ENCODE measurements around the gene RMND5B.
A peak's percentile ranks its signal among the peaks of the same experiment; 100 is the strongest.
"Not testable (repeated sequence)": the region's sequence is repeated elsewhere in the genome, so short reads cannot be mapped to it uniquely, and the experiment has no call there.

The RMND5B gene, protein sequence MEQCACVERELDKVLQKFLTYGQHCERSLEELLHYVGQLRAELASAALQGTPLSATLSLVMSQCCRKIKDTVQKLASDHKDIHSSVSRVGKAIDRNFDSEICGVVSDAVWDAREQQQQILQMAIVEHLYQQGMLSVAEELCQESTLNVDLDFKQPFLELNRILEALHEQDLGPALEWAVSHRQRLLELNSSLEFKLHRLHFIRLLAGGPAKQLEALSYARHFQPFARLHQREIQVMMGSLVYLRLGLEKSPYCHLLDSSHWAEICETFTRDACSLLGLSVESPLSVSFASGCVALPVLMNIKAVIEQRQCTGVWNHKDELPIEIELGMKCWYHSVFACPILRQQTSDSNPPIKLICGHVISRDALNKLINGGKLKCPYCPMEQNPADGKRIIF

DNA sequence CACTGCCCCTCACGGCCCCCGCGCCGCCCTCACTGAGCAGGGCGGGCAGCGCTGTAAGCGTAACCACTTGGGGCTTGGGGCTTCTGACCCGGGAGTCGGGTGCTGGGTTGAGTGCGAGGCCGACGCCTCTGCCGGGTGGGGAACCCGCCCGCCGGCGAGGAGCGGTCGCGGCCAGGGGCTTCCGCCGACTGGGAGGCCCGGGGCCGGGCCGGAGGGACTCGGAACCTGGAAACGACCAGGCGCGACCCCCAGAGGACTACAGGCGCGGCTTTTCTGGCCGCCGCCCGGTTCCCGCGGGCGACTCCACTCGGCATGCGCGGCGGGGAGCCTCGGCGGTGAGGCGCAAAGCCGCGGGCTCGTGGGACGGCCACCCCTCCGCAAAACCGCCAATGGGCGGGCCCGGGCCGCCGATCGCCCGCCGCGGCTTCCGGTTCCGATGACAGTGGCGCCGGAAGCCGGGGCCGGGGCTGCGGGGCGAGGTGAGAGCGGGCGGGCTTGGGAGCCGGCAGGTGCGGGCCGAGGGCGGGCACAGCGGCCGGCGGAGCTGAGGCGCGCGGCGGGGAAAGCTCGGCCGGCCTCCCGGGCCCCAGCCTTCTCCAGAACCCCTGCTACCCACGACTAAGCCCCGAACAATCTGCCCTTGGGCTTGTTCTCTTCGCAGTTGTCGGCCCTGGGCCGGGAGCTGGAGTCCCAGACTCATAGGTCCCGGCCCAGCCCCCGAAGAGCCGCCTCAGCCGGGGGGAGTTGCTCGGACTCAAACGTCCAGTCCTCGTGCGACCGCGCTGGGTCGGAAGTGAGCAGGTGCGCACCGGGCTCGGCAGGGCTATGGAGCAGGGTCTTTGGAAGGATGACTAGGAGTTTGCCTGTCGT is at the start of gene RMND5B:
RMND5B (plus strand) TSS at position 439 of the 870 bp plus-strand sequence. CDS start 7,106 bp downstream, outside the sequence.
- no peak for TF ChIP-seq ZNF274 (IDR thresholded peaks at IDR 0.05; ENCODE audit: low read depth, low read length)

DNA sequence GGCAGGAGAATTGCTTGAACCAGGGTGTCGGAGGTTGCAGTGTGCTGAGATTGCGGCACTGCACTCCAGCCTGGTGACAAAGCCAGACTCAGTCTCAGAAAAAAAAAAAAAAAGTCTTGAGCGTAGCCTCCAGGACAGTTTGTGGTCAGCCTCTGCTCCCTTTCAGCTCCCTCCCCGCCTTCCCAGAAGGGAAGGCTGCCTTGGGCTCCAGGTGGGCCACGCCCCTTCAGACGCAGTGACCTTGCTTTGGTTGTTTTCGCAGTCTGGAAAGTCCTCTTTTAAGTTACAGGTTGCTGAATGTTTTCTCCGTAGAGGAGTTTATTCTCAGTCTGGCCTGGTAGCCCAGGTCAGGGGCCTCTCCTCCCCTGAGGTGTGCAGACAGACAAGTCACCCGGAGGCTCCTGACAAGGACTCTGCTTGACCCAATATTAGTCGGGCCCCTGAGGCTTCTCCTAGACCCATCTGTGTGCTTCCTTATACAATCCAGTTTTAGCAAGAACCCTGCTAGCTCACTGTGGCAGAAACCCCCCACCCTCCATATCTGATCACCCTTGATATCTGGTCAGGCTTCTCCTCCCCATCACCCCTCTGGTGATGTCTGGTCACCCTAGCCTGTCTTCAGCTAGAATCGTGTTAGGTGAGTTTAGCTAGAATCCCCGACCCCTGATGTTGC is 49.1 kb upstream of the RMND5B start:
- no peak for TF ChIP-seq ZNF274 (IDR thresholded peaks at IDR 0.05; ENCODE audit: low read depth, low read length)

More for the DNA sequence above, at the start of gene RMND5B:
- peak within 1 kb of the TSS; percentile 70 for H3K4me3 ChIP-seq (ENCODE audit: low read length)

DNA sequence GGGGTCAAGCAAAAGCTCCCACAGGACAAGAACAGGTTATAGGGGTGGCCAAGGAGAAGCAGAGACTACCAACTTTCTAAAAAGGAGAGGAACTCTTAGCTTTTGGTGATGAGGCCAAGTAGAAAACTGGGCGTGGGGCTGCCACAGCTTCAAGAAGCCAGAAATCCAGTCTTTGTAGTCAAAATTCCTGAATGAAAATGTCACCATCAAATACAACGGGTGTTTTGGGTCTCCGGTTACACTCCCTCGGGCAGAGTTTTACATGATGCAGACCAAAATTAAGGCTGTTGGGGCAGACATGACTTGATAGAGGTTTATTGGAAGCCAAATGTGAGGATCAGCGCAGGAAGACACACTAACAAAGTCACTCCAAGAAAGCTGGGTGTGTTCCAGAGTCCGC is 46.9 kb upstream of the RMND5B start:
- no peak overlapping the region for H3K4me3 ChIP-seq (ENCODE audit: low read length)
- TF ChIP-seq ZNF274 (IDR thresholded peaks at IDR 0.05; ENCODE audit: low read depth, low read length): no peak

More for the DNA sequence above, 49.1 kb upstream of the RMND5B start:
- H3K4me3 ChIP-seq (ENCODE audit: low read length): no peak overlapping the region

DNA sequence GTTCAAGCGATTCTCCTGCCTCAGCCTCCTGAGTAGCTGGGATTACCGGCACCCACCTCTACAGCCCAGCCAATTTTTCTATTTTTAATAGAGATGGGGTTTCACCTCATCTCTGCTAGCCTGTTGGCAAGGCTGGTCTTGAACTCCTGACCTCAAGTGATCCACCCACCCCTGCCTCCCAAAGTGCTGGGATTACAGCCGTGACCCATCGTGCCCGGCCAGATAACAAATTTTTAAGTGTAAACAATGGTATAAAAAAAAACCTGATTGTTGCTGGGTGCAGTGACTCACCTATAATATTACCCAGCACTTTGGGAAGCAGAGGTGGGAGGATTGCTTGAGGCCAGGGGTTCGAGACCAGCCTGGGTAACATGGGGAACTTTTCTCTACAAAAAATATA is 45.5 kb upstream of the RMND5B start:
- no peak overlapping the region for H3K4me3 ChIP-seq (ENCODE audit: low read length)
- TF ChIP-seq ZNF274 (IDR thresholded peaks at IDR 0.05; ENCODE audit: low read depth, low read length): no peak

DNA sequence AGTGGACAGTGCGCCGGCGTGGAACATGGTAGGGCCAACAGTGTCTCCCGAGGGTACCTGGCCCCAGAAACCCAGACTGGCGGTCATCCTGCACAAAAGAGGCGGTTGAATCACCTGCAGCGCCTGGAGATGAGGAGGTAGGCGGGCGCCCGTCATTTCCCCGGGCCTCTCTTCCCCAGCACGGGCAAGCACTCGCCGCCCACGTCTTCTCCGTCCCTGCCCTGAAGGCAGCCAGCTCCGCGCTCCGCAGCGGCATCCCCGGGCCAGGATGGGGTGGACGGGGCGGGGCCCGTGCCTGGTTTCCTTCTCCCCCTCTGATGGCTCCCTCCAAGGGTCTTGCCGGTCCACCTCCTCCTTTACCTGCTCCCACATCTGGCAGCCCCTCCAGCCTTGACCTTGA is 44.5 kb upstream of the RMND5B start:
- TF ChIP-seq ZNF274 (IDR thresholded peaks at IDR 0.05; ENCODE audit: low read depth, low read length): no peak
- no peak overlapping the region for H3K4me3 ChIP-seq (ENCODE audit: low read length)

DNA sequence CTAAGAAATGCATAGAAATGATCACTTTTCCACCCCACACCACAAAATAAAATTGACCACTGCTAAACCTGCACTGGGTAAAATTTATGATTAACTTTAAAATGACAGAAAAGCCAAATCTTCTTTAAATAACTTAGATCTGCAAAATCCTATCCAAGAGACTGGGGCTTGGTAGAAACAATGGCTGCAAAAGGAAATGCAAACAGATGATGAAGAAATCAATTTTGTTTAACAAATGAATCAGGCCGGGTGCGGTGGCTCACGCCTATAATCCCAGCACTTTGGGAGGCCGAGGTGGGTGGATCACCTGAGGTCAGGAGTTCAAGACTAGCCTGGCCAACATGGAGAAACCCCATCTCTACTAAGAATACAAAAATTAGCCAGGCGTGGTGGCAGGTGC is 43.6 kb upstream of the RMND5B start:
- not testable (repeated sequence) for H3K4me3 ChIP-seq (ENCODE audit: low read length)

DNA sequence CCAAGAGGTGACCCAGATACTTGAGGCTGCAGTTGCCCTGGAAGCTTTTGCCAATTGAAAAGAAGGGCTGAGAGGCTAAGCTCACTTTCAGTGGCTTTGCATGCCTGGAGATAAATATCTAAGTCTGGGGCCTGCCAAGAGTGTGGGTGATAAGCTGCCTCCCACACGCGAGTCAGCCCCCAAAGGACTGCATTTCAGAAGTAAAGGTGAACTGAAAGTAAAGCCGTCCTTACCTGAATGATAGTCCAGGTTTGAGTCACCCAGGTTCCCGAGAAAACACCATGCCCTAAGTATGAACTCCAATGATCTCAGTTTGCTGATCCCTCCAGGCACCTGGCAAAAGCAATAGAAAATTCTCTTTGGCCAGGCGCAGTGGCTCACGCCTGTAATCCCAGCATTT is 40.0 kb upstream of the RMND5B start:
- no peak overlapping the region for H3K4me3 ChIP-seq (ENCODE audit: low read length)
- no peak for TF ChIP-seq ZNF274 (IDR thresholded peaks at IDR 0.05; ENCODE audit: low read depth, low read length)

DNA sequence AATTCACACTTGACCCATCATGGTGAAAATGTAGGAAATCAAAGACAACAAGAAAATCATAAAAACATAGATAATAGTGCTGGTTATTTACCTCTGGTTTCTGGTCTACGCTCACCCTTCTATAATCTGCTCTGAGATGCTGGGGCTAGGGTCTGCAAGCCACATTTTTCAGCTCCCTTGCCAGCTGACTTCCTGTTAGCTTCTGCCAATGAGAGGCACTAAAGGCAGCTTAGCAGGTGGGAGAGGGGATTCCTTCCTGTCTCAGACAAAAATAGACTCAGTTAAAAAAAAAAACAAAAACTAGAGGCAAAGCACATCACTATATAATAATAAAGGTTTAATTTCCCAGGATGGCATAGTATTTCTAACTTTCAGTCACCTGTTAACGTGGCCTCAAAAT is 37.7 kb upstream of the RMND5B start:
- H3K4me3 ChIP-seq (ENCODE audit: low read length): no peak overlapping the region
- TF ChIP-seq ZNF274 (IDR thresholded peaks at IDR 0.05; ENCODE audit: low read depth, low read length): no peak

DNA sequence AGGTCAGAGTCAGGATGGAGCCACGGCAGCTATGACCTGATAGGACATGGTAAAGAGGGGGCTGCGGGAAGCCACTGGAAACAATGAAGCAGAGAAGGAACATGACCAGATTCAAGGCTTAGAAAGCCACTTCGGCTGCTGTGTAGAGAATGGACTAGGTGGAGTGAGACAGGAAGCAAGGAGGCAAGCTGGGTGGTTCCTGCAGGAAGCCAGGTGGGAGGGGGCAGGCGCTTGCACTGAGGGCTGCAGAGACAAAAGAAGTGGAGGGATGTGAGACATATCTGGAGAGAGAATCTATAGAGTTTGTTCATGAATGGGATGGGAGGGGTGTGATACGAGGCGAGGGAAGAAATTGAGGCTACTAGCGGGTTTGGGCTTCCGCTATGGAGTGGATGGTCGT is 36.5 kb upstream of the RMND5B start:
- H3K4me3 ChIP-seq (ENCODE audit: low read length): no peak overlapping the region
- TF ChIP-seq ZNF274 (IDR thresholded peaks at IDR 0.05; ENCODE audit: low read depth, low read length): no peak

DNA sequence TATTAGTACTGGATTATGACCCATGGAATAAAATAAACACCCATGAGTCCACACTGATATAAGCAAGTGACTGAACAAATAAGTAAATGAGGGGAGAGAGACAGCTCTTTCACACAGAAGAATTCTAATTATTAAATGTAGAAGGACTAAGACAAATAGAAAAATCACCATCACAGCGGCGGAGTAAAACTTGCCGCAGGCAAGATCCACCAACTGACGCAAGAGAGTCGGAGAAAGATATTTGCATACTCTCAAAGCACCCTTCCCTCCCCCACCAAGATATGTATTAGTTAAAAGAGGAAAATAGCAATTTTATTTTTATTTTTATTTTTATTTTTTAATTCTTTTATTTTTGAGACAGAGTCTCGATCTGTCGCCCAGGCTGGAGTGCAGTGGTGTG is 32.1 kb upstream of the RMND5B start:
- no peak for TF ChIP-seq ZNF274 (IDR thresholded peaks at IDR 0.05; ENCODE audit: low read depth, low read length)
- no peak overlapping the region for H3K4me3 ChIP-seq (ENCODE audit: low read length)

DNA sequence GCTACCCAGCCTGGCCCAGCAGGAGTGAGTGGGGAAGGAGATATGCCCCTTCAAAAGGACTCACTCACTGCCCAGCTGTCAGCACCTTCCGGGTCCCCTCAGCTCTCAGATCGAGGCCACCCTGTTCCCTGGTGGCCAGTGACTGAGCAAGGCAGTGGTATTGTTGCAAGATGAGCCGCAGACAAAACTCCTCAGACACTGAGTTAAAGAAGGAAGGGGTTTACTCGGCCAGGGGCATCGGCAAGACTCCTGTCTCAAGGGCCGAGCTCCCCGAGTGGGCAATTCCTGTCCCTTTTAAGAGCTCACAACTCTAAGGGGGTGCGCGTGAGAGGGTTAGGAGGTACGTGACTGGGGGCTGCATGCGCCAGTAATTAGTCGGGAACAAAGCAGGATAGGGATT is 27.2 kb upstream of the RMND5B start:
- no peak for TF ChIP-seq ZNF274 (IDR thresholded peaks at IDR 0.05; ENCODE audit: low read depth, low read length)
- no peak overlapping the region for H3K4me3 ChIP-seq (ENCODE audit: low read length)

DNA sequence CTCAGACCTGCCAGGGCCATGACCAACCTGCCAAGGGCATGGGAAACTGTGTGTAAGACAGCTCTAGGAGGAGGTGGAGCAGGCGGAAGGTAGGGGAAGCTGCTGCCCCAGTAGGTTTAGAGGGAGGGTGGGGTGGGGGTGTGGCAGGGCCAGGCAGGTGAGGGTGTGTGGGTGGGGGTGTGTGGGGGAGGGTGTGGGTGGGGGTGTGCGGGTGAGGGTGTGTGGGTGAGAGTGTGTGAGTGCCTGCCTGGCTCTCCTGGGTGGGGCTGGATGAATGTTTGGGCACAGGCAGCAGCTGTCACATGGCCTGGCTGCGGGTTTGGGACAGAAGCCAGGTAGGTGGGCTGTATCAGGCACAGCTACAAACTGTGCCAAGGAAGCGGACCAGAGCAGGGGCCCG is 26.3 kb upstream of the RMND5B start:
- H3K4me3 ChIP-seq (ENCODE audit: low read length): no peak overlapping the region
- no peak for TF ChIP-seq ZNF274 (IDR thresholded peaks at IDR 0.05; ENCODE audit: low read depth, low read length)

DNA sequence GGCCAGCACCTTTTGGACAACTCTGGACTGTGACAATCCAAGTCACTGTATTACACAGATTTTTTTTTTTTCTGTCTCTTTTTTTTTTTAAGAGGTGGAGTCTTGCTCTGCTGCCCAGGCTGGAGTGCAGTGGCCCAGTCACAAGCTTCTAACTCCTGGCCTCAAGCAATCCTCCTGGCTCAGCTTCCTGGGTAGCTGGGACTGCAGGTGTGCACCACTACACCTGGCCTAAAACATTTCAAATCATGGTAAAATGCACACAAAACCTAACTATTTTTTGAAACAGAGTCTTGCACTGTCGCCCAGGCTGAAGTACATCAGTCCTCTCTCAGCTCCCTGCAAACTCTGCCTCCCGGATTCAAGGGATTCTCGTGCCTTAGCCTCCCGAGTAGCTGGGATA is 24.7 kb upstream of the RMND5B start:
- H3K4me3 ChIP-seq (ENCODE audit: low read length): no peak overlapping the region
- no peak for TF ChIP-seq ZNF274 (IDR thresholded peaks at IDR 0.05; ENCODE audit: low read depth, low read length)

DNA sequence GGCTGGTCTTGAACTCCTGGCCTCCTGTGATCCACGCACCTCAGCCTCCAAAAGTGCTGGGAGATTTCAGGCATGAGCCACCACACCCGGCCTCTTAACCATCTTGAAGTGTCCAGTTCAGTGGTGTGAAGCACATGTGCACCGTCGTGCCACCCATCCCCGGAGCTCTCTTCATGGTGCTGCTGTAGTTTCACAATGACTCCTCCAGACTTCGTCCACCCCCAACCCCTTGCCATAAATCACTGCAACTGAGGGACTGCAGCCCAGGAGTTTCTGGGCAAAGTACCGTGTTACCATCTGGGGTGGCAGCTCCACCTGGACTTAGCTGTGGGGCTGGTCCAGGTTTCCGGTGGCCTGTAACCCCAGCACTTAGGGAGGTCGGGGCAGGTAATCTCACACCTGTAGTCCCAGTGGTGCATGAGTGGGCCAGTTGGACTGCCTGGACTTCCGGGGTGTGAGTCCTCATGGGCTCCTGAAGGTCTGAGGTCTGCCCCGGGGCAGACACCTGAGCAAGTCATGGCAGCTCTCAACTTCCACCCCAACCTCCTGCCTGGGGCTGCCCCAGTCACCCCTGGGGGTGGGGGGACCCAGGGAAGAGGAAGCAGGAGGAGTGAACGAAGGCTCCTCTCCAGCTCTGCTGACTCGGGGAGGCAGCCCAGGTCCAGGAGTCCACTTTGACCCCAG is 24.1 kb upstream of the RMND5B start:
- no peak for TF ChIP-seq ZNF274 (IDR thresholded peaks at IDR 0.05; ENCODE audit: low read depth, low read length)
- no peak overlapping the region for H3K4me3 ChIP-seq (ENCODE audit: low read length)
